ENCODE measurements around the gene LMF1.

Gene LMF1

DNA sequence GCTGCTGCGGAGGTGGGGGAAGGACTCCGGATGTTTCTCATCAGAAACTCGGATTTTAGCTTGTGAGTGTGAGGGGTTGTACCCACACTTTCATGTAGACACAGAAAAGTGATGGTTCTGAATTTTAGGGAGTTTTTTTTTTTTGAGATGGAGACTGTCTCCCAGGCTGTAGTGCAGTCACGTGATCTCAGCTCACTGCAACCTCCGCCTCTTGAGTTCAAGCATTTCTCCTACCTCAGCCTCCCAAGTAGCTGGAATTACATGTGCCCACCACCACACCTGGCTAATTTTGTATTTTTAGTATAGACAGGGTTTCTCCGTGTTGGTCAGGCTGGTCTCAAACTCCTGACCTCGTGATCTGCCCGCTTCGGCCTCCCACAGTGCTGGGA, 147.9 kb downstream of the LMF1 start:
- no peaks in the 10 kb centered on the region for H3K79me2 ChIP-seq (ENCODE audit: control insufficient read depth, low read length)
- no peaks in the 10 kb centered on the region for H3K36me3 ChIP-seq (ENCODE audit: control insufficient read depth, low read length)
- no peak overlapping the region for H3K27ac ChIP-seq (ENCODE audit: low read depth, low read length)
- H3K4me2 ChIP-seq (ENCODE audit: low read length): no peak overlapping the region
- TF ChIP-seq EZH2phosphoT487 (IDR thresholded peaks at IDR 0.05; ENCODE audit: borderline replicate concordance, low read length): no peak
- TF ChIP-seq, protein P1, sequence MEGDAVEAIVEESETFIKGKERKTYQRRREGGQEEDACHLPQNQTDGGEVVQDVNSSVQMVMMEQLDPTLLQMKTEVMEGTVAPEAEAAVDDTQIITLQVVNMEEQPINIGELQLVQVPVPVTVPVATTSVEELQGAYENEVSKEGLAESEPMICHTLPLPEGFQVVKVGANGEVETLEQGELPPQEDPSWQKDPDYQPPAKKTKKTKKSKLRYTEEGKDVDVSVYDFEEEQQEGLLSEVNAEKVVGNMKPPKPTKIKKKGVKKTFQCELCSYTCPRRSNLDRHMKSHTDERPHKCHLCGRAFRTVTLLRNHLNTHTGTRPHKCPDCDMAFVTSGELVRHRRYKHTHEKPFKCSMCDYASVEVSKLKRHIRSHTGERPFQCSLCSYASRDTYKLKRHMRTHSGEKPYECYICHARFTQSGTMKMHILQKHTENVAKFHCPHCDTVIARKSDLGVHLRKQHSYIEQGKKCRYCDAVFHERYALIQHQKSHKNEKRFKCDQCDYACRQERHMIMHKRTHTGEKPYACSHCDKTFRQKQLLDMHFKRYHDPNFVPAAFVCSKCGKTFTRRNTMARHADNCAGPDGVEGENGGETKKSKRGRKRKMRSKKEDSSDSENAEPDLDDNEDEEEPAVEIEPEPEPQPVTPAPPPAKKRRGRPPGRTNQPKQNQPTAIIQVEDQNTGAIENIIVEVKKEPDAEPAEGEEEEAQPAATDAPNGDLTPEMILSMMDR (IDR thresholded peaks at IDR 0.05; ENCODE audit: low read depth, low read length, poor library complexity, severe bottlenecking): no peak
- peaks cover 6% of the 10 kb centered on the region; the same call in 1 of the 2 replicates for H3K9me3 ChIP-seq (ENCODE audit: control insufficient read depth, insufficient read depth, low read length)
- H3F3A ChIP-seq (ENCODE audit: control insufficient read depth, insufficient read depth): no peaks in the 10 kb centered on the region
- H3K27me3 ChIP-seq (ENCODE audit: control insufficient read depth, low read length): peaks cover 10% of the 10 kb centered on the region
- peaks cover 14% of the 10 kb centered on the region for H3K4me1 ChIP-seq (ENCODE audit: control insufficient read depth, low read length)
- H4K20me1 ChIP-seq (ENCODE audit: control insufficient read depth, insufficient read depth, low read depth, low read length): no peaks in the 10 kb centered on the region
- no peaks in the 10 kb centered on the region for H3K9me2 ChIP-seq (replicated peaks; ENCODE audit: control insufficient read depth, low read length)
- H3K4me3 ChIP-seq (ENCODE audit: low read length): no peak overlapping the region

DNA sequence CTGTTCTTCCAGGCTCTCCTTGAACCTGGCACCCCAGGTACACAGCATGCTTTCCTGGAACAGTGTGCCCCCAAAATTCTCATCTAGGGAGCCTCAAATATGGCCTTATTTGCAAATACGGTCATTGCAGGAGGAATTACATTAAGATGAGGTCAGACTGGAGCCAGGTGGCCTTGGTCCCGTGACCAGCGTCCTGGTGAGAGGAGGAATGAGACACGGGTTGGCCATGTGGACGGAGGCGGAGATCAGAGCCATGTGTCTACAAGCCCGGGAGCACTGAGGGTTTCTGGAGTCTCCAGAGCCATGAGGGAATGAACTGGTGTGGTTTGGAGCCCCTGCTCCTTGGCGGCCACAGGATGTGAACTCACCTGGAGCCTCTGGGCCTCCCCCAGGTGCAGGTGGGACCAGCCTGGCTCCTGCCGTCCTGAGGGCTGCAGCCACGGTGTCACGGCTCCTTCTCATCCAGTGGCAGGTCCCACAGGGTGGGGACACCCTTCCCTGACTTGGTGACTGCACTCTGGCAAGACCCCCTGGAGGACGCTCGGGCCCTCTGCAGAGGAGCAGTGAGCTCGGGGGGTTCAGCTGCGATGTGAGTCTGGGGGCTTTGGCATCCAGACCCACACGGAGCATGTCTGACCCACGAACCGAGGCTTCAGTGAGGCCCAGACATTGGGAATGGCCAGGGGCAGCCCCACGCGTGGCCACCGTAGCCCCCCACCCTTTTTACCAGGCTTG, 148.4 kb downstream of the LMF1 start:
- Histone ChIP-seq H3K9me2 (replicated peaks; ENCODE audit: control insufficient read depth, low read length) (no peaks in the 10 kb centered on the region), H3K9me3 (ENCODE audit: control insufficient read depth, insufficient read depth, low read length) (peaks cover 6% of the 10 kb centered on the region; the same call in 1 of the 2 replicates), H4K20me1 (ENCODE audit: control insufficient read depth, insufficient read depth, low read depth, low read length) (no peaks in the 10 kb centered on the region), H3K4me2 (ENCODE audit: low read length) (no peak overlapping the region), H3K4me1 (ENCODE audit: control insufficient read depth, low read length) (peaks cover 14% of the 10 kb centered on the region), H3K79me2 (ENCODE audit: control insufficient read depth, low read length) (no peaks in the 10 kb centered on the region), H3K36me3 (ENCODE audit: control insufficient read depth, low read length) (no peaks in the 10 kb centered on the region), H3F3A (ENCODE audit: control insufficient read depth, insufficient read depth) (no peaks in the 10 kb centered on the region), H3K27me3 (ENCODE audit: control insufficient read depth, low read length) (peaks cover 10% of the 10 kb centered on the region), H3K4me3 (ENCODE audit: low read length) (no peak overlapping the region), H3K27ac (ENCODE audit: low read depth, low read length) (no peak overlapping the region)
- no peak for TF ChIP-seq EZH2phosphoT487 (IDR thresholded peaks at IDR 0.05; ENCODE audit: borderline replicate concordance, low read length)
- TF ChIP-seq, protein P1 (IDR thresholded peaks at IDR 0.05; ENCODE audit: low read depth, low read length, poor library complexity, severe bottlenecking): no peak

- no peak overlapping the region for H3K4me3 ChIP-seq (ENCODE audit: low read length)
- H3F3A ChIP-seq (ENCODE audit: control insufficient read depth, insufficient read depth): no peaks in the 10 kb centered on the region
- H3K27ac ChIP-seq (ENCODE audit: low read depth, low read length): no peak overlapping the region
- peaks cover 14% of the 10 kb centered on the region for H3K4me1 ChIP-seq (ENCODE audit: control insufficient read depth, low read length)
- peaks cover 10% of the 10 kb centered on the region for H3K27me3 ChIP-seq (ENCODE audit: control insufficient read depth, low read length)
- H3K9me2 ChIP-seq (replicated peaks; ENCODE audit: control insufficient read depth, low read length): no peaks in the 10 kb centered on the region
- H3K4me2 ChIP-seq (ENCODE audit: low read length): no peak overlapping the region
- TF ChIP-seq, protein P1 (IDR thresholded peaks at IDR 0.05; ENCODE audit: low read depth, low read length, poor library complexity, severe bottlenecking): no peak
- no peak for TF ChIP-seq EZH2phosphoT487 (IDR thresholded peaks at IDR 0.05; ENCODE audit: borderline replicate concordance, low read length)
- peaks cover 6% of the 10 kb centered on the region; the same call in 1 of the 2 replicates for H3K9me3 ChIP-seq (ENCODE audit: control insufficient read depth, insufficient read depth, low read length)
- H3K79me2 ChIP-seq (ENCODE audit: control insufficient read depth, low read length): no peaks in the 10 kb centered on the region
- no peaks in the 10 kb centered on the region for H4K20me1 ChIP-seq (ENCODE audit: control insufficient read depth, insufficient read depth, low read depth, low read length)
- H3K36me3 ChIP-seq (ENCODE audit: control insufficient read depth, low read length): no peaks in the 10 kb centered on the region
Measured at GRCh38 chr16:821751-822150, 149.0 kb downstream of the LMF1 start.

All from DOHH2 (cell line).